Measurements from ENCODE around the gene SOCS3.

GRCh38 chr17:78391051-78391431, 31.2 kb upstream of the SOCS3 start:
- TF ChIP-seq POLR2AphosphoS2 (IDR thresholded peaks at IDR 0.05; ENCODE audit: low read depth, low read length), result no peak
- TF ChIP-seq SMARCA5 (IDR thresholded peaks at IDR 0.05), result no peak
- TF ChIP-seq SIN3A (IDR thresholded peaks at IDR 0.05; ENCODE audit: low read depth, low read length), result no peak
- TF ChIP-seq CTCF (IDR thresholded peaks at IDR 0.05 in 2 of 3, conservative IDR thresholded peaks at IDR 0.05 in 1 of 3; ENCODE audit: control insufficient read depth in 2 of 3, extremely low read depth in 1 of 3, insufficient read depth in 1 of 3, low read depth in 3 of 3, low read length in 3 of 3), result no peak
- no peak for TF ChIP-seq RAD21 (IDR thresholded peaks at IDR 0.05; ENCODE audit: insufficient read depth, low read depth, low read length)
- no peak for TF ChIP-seq CUX1 (IDR thresholded peaks at IDR 0.05; ENCODE audit: insufficient replicate concordance, low read depth, low read length)
- no peak for TF ChIP-seq KLF5 (IDR thresholded peaks at IDR 0.05; ENCODE audit: partially characterized antibody)
- TF ChIP-seq ZNF24 (IDR thresholded peaks at IDR 0.05), result no peak
- no peak for TF ChIP-seq ZNF274 (IDR thresholded peaks at IDR 0.05; ENCODE audit: insufficient read depth, insufficient read length)
- TF ChIP-seq POLR2A (IDR thresholded peaks at IDR 0.05; ENCODE audit: low read depth, low read length), result no peak
